GM21529 (cell line): ENCODE data around the gene SLC24A3.

ENCODE experiments used
- ATAC-seq: cut with Tn5 transposase; IDR thresholded peaks from one replicate; pipeline ENCODE4 v1.9.1; 2021; ENCODE audit not compliant: unreplicated experiment

The SLC24A3 gene

GRCh38 chr20:19725814-19726525 is 513.5 kb downstream of the SLC24A3 start:
- no peak for ATAC-seq

GRCh38 chr20:19727251-19727847 is 514.9 kb downstream of the SLC24A3 start:
- no peak for ATAC-seq

GRCh38 chr20:19729672-19730071 is 517.2 kb downstream of the SLC24A3 start:
- no peak for ATAC-seq

- ATAC-seq, result no peak
Observed at GRCh38 chr20:19730706-19731105, 518.3 kb downstream of the SLC24A3 start.

- ATAC-seq, result no peak
Observed at GRCh38 chr20:19734811-19735210, 522.4 kb downstream of the SLC24A3 start.

- no peak for ATAC-seq
Observed at GRCh38 chr20:19735446-19735845, 523.0 kb downstream of the SLC24A3 start.

GRCh38 chr20:19737025-19737424 is 524.6 kb downstream of the SLC24A3 start:
- no peak for ATAC-seq

GRCh38 chr20:19738951-19739350 is 526.5 kb downstream of the SLC24A3 start:
- ATAC-seq, result no peak

GRCh38 chr20:19739351-19739750 is 526.9 kb downstream of the SLC24A3 start:
- ATAC-seq, result no peak

GRCh38 chr20:19740512-19740911 is 528.1 kb downstream of the SLC24A3 start:
- ATAC-seq, result no peak

GRCh38 chr20:19741924-19742323 is 529.5 kb downstream of the SLC24A3 start:
- ATAC-seq, result no peak

GRCh38 chr20:19742974-19743639 is 530.7 kb downstream of the SLC24A3 start:
- no peak for ATAC-seq

GRCh38 chr20:19743640-19743995 is 531.2 kb downstream of the SLC24A3 start:
- ATAC-seq, result no peak

GRCh38 chr20:19745106-19745505 is 532.7 kb downstream of the SLC24A3 start:
- no peak for ATAC-seq

GRCh38 chr20:19745584-19745983 is 533.1 kb downstream of the SLC24A3 start:
- no peak for ATAC-seq

- no peak for ATAC-seq
Observed at GRCh38 chr20:19746396-19746795, 534.0 kb downstream of the SLC24A3 start.

GRCh38 chr20:19747903-19748302 is 535.5 kb downstream of the SLC24A3 start:
- no peak for ATAC-seq

- no peak for ATAC-seq
Observed at GRCh38 chr20:19748681-19749080, 536.2 kb downstream of the SLC24A3 start.

- ATAC-seq, result no peak
Observed at GRCh38 chr20:19749618-19750071, 537.2 kb downstream of the SLC24A3 start.

- ATAC-seq, result no peak
Observed at GRCh38 chr20:19750101-19750606, 537.7 kb downstream of the SLC24A3 start.

GRCh38 chr20:19750907-19751636 is 538.6 kb downstream of the SLC24A3 start:
- ATAC-seq, result no peak
